HG02678 (cell line): ENCODE results near the gene LPA.
"Not testable (repeated sequence)": the region's sequence is repeated elsewhere in the genome, so short reads cannot be mapped to it uniquely, and the experiment has no call there.

Experiments used
- ATAC-seq: cut with Tn5 transposase; IDR thresholded peaks from one replicate; pipeline ENCODE4 v1.9.1; 2021; ENCODE audit warnings: mild to moderate bottlenecking, moderate library complexity; ENCODE audit not compliant: unreplicated experiment

Gene LPA

DNA sequence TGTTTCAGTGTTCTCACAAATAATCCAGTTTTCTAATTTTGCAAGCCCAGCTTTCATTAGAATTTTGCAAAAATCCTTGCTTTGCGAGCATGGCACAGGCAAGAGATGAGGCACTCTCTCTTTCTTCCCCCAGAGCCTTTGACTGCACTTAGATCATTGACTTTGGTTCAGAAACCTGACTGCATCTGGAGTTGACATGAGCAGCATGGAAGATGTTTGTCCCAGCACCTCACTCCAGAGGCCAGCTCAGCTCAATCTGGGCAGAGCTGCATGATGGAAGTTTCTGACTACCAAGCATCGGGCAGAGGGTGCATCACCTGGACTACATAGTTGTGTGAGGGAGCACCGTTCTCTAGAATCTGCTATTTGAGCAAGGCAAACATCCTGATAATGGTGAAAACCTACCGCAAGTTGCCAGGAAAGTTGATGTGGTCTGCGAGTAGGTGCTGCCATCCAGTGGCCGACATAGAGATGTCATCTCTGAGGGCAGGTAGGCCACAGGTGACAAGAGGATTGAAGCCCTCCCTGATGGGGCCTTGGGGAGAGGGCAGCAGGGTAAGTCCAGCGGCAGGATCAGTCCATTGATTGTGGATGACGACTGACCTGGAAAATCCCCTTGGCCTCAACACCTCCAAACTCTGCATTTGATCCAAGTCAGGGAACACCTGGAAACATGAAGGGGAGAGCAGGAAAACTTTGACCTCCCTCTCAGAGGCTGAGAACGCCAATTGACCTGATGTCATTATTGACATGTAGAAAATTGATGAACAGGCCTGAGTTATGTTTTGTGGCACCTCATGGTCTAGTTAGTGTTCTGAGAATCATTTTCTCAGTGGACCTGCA, 3.8 kb upstream of the LPA start:
- ATAC-seq: peak; percentile 80

- no peak for ATAC-seq
These were observed 1.2 kb downstream of the LPA start for GRCh38 chr6:160662842-160663241.

DNA sequence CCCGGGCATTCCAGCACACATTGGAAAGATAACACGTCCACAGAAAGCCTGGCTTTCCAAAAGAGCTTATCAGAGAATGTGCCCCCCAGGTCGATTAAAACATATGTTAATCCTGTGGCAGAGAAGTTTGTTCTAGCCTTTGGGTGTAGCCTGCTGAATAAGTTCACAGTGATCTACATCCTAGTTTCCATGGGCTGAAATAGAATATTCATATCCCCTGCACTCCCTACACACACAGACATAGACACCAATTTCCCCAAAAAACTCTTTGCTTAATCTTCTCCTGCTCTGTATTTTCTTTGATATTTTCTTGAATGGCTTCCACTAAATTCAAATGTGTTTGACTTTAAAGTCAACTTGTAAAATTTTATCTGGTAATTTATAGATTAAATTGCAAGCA, 1.6 kb downstream of the LPA start:
- ATAC-seq: no peak

GRCh38 chr6:160661216-160661615, 2.9 kb downstream of the LPA start:
- ATAC-seq: no peak

GRCh38 chr6:160659562-160659961, 4.5 kb downstream of the LPA start:
- ATAC-seq: no peak

- ATAC-seq: no peak
These were observed 29.4 kb downstream of the LPA start for GRCh38 chr6:160634706-160635105.

DNA sequence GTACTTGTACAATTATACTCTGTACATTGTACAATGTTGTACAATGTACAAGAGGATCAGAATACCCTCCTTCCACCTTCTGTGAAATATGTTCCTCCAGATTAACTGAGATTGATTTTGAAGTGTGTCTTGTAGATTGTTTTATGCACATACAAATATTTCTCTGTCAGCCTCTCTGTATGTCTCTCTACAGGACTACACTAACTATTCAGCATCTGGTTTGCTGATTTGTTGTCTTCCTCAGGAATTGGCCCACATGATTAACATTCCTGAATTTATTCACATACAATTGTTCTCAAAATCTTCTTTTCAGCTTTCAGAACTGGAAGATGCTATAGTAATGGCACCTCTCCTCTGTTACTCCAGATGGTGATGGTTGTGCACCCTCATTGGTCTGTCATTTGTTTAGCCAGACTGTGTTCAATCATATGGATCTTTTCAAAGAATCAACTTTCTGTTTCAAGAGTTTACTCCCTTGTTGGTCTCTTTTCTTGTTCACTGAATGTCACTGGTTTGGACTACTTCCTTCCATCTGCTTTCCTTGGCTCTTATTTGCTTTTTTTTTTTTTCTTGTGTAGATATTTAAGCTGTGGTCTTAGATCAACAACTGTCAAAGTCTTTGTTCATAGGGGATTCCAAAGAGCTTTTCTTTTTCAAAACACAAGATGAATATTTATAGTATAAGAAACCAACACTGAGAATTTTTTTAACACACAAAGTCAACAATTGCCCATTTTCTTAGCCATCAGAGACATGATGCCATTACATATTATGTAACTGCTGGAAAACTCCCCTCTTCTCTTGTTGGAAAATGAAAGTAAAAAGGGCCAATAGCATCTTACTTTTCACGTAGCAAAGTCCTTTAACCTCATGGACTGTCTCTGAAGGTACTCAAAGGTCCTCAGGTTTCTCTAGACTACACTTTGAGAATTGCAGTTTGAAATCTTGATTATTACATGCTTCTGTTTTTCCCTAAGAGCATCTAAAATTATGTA, 67.9 kb downstream of the LPA start:
- no peak for ATAC-seq

DNA sequence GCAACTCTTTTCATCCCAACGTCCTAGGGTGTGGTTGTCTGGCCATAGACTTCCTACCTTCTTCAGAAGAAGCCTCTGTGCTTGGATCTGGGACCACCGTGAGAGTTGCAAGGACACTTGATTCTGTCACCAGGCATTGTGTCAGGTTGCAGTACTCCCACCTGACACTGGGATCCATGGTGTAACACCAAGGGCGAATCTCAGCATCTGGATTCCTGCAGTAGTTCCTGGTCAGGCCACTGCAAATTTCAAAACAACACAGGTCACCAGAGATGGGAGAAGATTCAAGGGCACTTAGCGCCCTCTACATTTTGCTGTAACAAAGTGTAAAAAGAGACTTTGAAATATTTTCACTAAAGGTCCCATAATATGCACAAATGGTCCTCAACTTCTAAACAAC, 68.8 kb downstream of the LPA start:
- ATAC-seq: not testable (repeated sequence)

GRCh38 chr6:160586374-160586773, 77.7 kb downstream of the LPA start:
- ATAC-seq: no peak

- no peak for ATAC-seq
These were observed 80.3 kb downstream of the LPA start for GRCh38 chr6:160583794-160584193.

DNA sequence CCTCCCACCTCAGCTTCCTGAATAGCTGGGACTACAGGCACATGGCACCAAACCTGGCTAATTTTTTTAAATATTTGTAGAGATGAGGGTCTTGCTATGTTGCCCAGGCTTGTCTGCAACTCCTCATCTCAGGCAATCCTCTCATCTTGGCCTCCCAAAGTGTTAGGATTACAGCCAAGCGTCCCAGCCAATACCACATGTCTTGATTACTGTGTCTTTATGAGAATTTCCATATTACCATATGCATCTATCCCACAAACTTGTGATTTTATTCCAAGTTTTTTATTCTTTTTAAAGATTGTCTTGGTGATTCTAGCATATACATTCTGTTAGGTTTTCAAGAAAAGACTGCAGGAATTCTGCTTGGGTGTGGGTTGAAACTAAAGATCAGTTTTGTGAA, 82.7 kb downstream of the LPA start:
- no peak for ATAC-seq

- not testable (repeated sequence) for ATAC-seq
These were observed 85.6 kb downstream of the LPA start for GRCh38 chr6:160578515-160578914.

- ATAC-seq: no peak
These were observed 90.1 kb downstream of the LPA start for GRCh38 chr6:160573943-160574342.

- ATAC-seq: not testable (repeated sequence)
These were observed 92.9 kb downstream of the LPA start for GRCh38 chr6:160571201-160571600.

DNA sequence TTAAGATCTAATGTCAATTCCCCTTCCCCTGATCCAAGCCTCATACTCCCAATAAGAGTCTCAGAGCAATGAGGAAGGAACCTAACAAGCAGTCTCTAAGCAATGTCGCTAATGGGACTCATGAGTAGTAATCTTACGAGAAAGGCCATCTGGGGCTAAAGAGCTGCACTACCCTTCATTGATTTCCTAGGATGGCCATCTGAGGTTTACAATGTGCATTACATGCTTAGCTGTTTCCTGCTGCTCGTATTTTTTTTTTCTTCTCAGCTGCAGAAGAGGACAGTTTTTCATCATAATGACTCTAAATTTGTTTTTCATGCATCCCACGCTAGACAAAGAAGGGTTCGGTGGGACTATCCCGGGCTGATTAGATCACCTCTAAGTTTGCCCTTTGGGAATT, 119.3 kb downstream of the LPA start:
- no peak for ATAC-seq

DNA sequence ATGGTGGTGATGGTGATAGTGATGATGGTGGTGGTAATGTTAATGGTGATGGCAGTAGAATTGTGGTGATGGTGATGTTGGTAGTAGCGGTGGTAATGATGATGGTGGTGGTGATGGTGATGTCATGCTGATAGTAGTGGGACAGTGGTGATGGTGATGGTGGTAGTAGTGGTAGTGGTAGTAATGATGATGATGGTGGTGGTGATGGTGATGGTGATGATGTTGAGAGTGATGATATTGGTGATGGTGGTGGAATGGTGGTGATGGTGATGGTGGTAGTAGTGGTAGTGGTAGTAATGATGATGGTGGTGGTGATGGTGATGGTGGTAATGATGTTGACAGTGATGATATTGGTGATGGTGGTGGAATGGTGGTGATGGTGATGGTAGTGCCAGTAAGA, 128.8 kb downstream of the LPA start:
- no peak for ATAC-seq

DNA sequence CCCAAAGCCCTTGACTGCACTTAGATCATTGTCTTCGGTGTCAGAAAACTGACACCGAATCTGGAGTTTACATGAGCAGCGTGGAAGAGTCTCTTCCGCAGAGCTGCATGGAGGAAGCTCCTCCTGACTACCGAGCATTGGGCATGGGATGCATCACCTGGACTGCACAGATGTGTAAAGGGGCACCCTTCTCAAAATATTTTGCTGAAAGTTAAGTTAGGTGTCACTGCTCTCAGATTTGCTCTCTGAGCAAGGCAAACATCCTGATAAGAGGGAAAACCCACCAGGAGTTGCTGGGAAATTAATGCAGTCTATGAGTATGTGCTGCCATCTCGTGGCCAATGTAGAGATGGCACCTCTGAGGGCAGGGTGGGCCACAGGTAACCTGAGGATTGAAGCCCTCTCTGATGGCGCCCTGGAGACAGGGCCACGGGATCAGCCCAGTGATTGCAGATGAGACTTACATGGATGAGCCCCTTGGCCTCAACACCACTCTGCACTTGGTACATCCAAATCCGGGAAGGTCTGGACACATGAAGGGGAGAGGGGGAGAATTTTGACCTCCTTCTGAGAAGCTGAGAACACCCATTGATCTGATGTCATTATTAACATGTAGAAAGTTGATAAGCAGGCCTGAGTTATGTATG, 129.9 kb downstream of the LPA start:
- ATAC-seq: peak; percentile 91

DNA sequence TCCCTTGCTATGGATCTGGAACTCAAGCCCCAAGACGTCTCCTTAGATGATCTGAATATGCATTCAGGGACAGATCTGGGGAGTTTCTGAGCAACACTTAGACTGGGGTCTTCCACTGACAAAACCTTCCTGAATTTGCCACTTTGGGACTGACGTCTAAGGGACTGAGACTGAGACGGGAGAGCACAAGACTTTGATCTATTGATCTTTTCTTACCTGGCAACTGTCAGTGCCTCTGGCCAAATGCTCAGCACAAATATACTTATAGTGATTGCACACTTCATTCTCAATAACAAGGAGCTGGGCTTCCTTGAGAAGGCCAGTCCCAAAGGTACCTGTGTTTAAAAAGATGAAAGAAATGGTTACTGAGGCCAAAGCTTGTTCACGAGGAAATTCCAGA, 131.8 kb downstream of the LPA start:
- no peak for ATAC-seq

GRCh38 chr6:160531826-160532225, 132.2 kb downstream of the LPA start:
- ATAC-seq: no peak

GRCh38 chr6:160529524-160529923, 134.6 kb downstream of the LPA start:
- not testable (repeated sequence) for ATAC-seq

- ATAC-seq: no peak
These were observed 140.9 kb downstream of the LPA start for GRCh38 chr6:160523223-160523622.
